Activated CD8-positive, alpha-beta T cell treated with anti-CD3 and anti-CD28 coated beads for 36 hours (primary cell): ENCODE data around the gene SPTSSB. TPM values are rescaled to one million over a fixed set of nuclear protein-coding genes. Genes with fewer than 3 reads are reported as not detected.

Source experiments
- ATAC-seq: fragments of 200-7000 bp; cut with Tn5 transposase; one replicate; pipeline ENCODE4 v1.10.0; 2021; ENCODE audit warnings: mild to moderate bottlenecking, moderate library complexity
- CTCF ChIA-PET: fragments of 350-600 bp; sonication (Branson Sonifier 250); formaldehyde crosslinking; loops from one replicate; lab custom pipeline; 2021; ENCODE audit warnings: antibody characterized with exemption; lab: Charles Lee
- POLR2A ChIA-PET: fragments of 350-600 bp; sonication (Branson Sonifier 250); formaldehyde crosslinking; loops from one replicate; lab custom pipeline; 2021; ENCODE audit warnings: antibody characterized with exemption; lab: Charles Lee
- DNase-seq: peaks from one replicate; pipeline ENCODE4 v3.0.0-alpha.2; 2020
- H3K27ac Mint-ChIP-seq: one replicate; pipeline ENCODE4 v1.8.0; 2021; ENCODE audit warnings: mild to moderate bottlenecking, mixed read lengths
- H3K27me3 Mint-ChIP-seq: one replicate; pipeline ENCODE4 v1.8.0; 2021; ENCODE audit warnings: mixed read lengths
- H3K36me3 Mint-ChIP-seq: one replicate; pipeline ENCODE4 v1.8.0; 2021; ENCODE audit warnings: low read depth, mixed read lengths
- H3K4me1 Mint-ChIP-seq: one replicate; pipeline ENCODE4 v1.8.0; 2021; ENCODE audit warnings: low read depth, mixed read lengths
- H3K4me3 Mint-ChIP-seq: one replicate; pipeline ENCODE4 v1.8.0; 2021; ENCODE audit warnings: mild to moderate bottlenecking, moderate library complexity, mixed read lengths
- H3K9me3 Mint-ChIP-seq: one replicate; pipeline ENCODE4 v1.8.0; 2021; ENCODE audit warnings: mixed read lengths
- CTCF ChIP-seq: fragments of 200-600 bp; IDR thresholded peaks from one replicate; pipeline ENCODE4 v1.8.0; 2022; ENCODE audit warnings: antibody characterized with exemption, mild to moderate bottlenecking
- intact Hi-C: fragments of 100-400 bp; cut with micrococcal nuclease; formaldehyde crosslinking; loops from one replicate; pipeline ENCODE4 v1.10.0; 2022
- total RNA-seq, 2 experiments: library from RNA; stranded (reverse); gene quantifications; one replicate each; pipeline ENCODE4 v1.2.3, GENCODE V29; 2021

The SPTSSB gene
- total RNA-seq, 2 experiments from 2014 or later = not detected

- TF ChIP-seq CTCF = no peak
These were observed 33.8 kb upstream of the SPTSSB start for GRCh38 chr3:161405087-161405486.

GRCh38 chr3:161403251-161403650, 31.9 kb upstream of the SPTSSB start:
- Mint-ChIP-seq H3K4me1 (peaks cover 17% of the 10 kb centered on the region), H3K36me3 (peaks cover 4% of the 10 kb centered on the region), H3K27ac (no peak overlapping the region), H3K9me3 (peaks cover 3% of the 10 kb centered on the region), H3K27me3 (peaks cover 18% of the 10 kb centered on the region), H3K4me3 (no peak overlapping the region)
- ATAC-seq (no peak), DNase-seq (no peak)
- no peak for TF ChIP-seq CTCF
- CTCF ChIA-PET = interaction anchor here (1.3 kb wide), 1 partner anchor 127 kb away, joined by 3 read pairs; no protein-coding TSS in a partner anchor
- POLR2A ChIA-PET = no interaction called here
- intact Hi-C loops = loop anchor here (10.0 kb wide), 1 partner anchor 448 kb away; no protein-coding TSS in a partner anchor

More at GRCh38 chr3:161405087-161405486, 33.8 kb upstream of the SPTSSB start:
- ChIA-PET POLR2A (no interaction called here), CTCF (interaction anchor here (2.4 kb wide), 1 partner anchor 130 kb away, joined by 10 read pairs; no protein-coding TSS in a partner anchor)
- no peaks in the 10 kb centered on the region for H3K36me3 Mint-ChIP-seq
- no peak overlapping the region for H3K4me3 Mint-ChIP-seq
- peaks cover 17% of the 10 kb centered on the region for H3K4me1 Mint-ChIP-seq
- H3K27ac Mint-ChIP-seq = no peak overlapping the region
- peaks cover 8% of the 10 kb centered on the region for H3K27me3 Mint-ChIP-seq
- H3K9me3 Mint-ChIP-seq = no peaks in the 10 kb centered on the region
- intact Hi-C loops = loop anchor here (10.0 kb wide), 1 partner anchor 450 kb away; no protein-coding TSS in a partner anchor
- DNase-seq (no peak), ATAC-seq (no peak)

GRCh38 chr3:161401389-161401788, 30.1 kb upstream of the SPTSSB start:
- H3K27ac Mint-ChIP-seq = no peak overlapping the region
- TF ChIP-seq CTCF = no peak
- no peak for ATAC-seq
- H3K4me3 Mint-ChIP-seq = no peak overlapping the region
- peaks cover 14% of the 10 kb centered on the region for H3K4me1 Mint-ChIP-seq
- CTCF ChIA-PET = interaction anchor here (1.3 to 1.6 kb wide), 2 partner anchors 15 to 127 kb away, joined by 3 to 4 read pairs; no protein-coding TSS in a partner anchor
- peaks cover 31% of the 10 kb centered on the region for H3K27me3 Mint-ChIP-seq
- H3K36me3 Mint-ChIP-seq = peaks cover 4% of the 10 kb centered on the region
- POLR2A ChIA-PET = interaction anchor here (1.4 kb wide), 1 partner anchor 11 kb away, joined by 3 read pairs; no protein-coding TSS in a partner anchor
- intact Hi-C loops = loop anchor here (10.0 kb wide), 1 partner anchor 447 kb away; no protein-coding TSS in a partner anchor
- no peak for DNase-seq
- peaks cover 8% of the 10 kb centered on the region for H3K9me3 Mint-ChIP-seq

GRCh38 chr3:161400650-161401049, 29.3 kb upstream of the SPTSSB start:
- Mint-ChIP-seq H3K9me3 (peaks cover 8% of the 10 kb centered on the region), H3K4me1 (peaks cover 11% of the 10 kb centered on the region), H3K27me3 (peaks cover 31% of the 10 kb centered on the region), H3K4me3 (no peak overlapping the region), H3K27ac (no peak overlapping the region), H3K36me3 (peaks cover 4% of the 10 kb centered on the region)
- DNase-seq (no peak), ATAC-seq (no peak)
- TF ChIP-seq CTCF = no peak
- ChIA-PET CTCF (interaction anchor here (0.7 to 1.6 kb wide), 2 partner anchors 9 to 14 kb away, joined by 4 read pairs; no protein-coding TSS in a partner anchor), POLR2A (interaction anchor here (1.4 kb wide), 1 partner anchor 12 kb away, joined by 3 read pairs; no protein-coding TSS in a partner anchor)
- intact Hi-C loops = loop anchor here (10.0 kb wide), 1 partner anchor 446 kb away; no protein-coding TSS in a partner anchor
